Ovary (tissue), 3 donors: ENCODE data around the gene NFYC.

ENCODE experiments used
- CTCF ChIP-seq, 3 donors: fragments of 450-650 bp in 2 of 3; fragments of 200-600 bp in 1 of 3; IDR thresholded peaks; one replicate each; pipeline versions ENCODE4 v1.5.1 to v1.8.0; 2016 to 2022; ENCODE audit warnings: antibody characterized with exemption in 3 of 3, mild to moderate bottlenecking in 1 of 3
- POLR2A ChIP-seq: fragments of 450-650 bp; IDR thresholded peaks from one replicate; pipeline ENCODE4 v1.6.1; 2017; ENCODE audit warnings: antibody characterized with exemption, mild to moderate bottlenecking, moderate library complexity
- donor health status: DM: no; HTN: no; CAD: no.

- TF ChIP-seq CTCF (IDR thresholded peaks at IDR 0.05) = no peak
- no peak for TF ChIP-seq POLR2A
Observed at GRCh38 chr1:40784141-40784770, 92.8 kb downstream of the NFYC start.
